HG03135 (cell line): ENCODE data around the gene GNB1L.
"Not testable (repeated sequence)": the region's sequence is repeated elsewhere in the genome, so short reads cannot be mapped to it uniquely, and the experiment has no call there.

Experiments used
- ATAC-seq: cut with Tn5 transposase; IDR thresholded peaks from one replicate; pipeline ENCODE4 v1.9.1; 2021; ENCODE audit warnings: mild to moderate bottlenecking, moderate library complexity; ENCODE audit not compliant: unreplicated experiment

GNB1L gene

DNA sequence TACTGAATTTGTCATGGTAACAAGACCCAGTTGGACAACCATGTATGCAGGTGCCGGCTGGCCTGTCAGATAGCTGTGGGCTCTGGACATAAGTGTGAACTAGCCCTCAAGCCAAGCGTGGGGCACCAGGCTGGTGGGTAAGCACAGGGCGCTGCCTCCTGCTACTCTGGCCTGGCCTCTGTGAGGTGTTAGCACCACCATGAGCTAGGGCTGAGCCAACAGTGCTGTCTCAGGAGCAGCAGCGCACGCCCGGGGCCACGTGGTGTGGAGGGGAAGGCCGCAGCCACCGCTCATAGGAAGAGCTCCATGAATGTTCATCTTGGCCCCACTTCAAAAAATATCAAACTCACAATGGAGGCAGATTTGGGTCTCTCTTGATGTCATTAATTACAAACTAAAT, 35.3 kb upstream of the GNB1L start:
- ATAC-seq = no peak

DNA sequence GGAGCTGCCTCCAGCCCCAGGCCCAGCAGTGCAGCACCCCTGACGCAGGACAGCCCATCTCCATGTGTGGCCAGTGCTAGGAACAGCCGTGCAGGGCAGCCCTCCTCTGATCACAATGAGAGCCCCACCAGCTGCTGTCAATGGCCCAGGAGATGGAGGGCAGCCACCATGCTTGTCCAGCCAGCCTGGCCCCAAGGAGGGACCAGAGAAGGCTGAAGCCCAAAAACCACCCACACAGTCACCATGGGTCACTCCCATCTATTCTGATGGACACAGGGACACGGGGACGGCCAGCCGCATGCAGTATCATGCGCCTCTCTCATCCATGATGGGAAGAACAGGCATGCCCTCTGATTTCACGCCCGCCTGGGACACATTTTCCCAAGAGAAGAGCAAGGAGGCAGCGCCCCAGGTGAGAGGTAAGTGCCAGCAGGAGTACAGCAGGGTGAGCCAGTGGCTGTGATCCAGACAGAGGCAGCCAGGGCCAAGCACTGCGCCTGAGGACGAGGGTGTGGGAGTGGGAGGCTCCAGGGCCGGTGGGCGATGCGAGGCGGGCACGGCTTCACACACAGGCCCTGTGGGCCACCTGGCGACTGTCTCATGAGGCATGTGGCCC, 33.6 kb upstream of the GNB1L start:
- ATAC-seq = no peak

DNA sequence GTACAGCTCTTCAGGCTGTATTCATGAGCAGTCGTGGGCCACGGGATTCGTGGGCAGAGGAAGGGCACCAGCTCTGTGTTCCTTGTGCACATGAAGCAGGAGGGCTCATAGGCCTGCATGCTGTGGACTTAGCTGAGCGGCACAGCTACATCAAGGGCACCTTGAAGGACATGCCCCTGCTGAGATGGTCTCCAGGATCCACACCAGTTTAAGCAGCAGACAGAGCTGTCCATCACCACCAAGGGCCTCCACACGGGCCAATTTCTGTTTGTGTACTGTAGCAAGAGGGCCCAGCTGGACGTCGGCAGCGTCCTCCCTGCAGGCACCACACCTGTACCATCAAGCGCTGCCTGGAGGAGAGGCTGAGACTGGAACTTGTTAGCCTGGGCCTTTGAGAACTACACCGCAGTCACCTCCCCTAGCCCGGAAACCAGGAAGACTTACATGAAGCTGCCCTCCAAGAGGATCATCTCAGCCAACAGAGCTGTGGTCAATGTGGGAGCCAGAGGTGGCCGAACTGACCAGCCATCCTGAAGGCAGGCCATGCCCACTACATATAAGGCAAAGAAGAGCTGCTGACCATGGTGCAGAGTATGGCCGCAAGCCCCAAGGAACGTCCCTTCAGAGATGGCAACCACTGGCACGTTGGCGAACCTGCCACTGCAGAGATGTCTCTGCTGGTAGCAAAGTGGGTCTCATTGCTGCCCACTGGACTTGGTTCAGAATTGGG, 32.7 kb upstream of the GNB1L start:
- ATAC-seq = no peak

DNA sequence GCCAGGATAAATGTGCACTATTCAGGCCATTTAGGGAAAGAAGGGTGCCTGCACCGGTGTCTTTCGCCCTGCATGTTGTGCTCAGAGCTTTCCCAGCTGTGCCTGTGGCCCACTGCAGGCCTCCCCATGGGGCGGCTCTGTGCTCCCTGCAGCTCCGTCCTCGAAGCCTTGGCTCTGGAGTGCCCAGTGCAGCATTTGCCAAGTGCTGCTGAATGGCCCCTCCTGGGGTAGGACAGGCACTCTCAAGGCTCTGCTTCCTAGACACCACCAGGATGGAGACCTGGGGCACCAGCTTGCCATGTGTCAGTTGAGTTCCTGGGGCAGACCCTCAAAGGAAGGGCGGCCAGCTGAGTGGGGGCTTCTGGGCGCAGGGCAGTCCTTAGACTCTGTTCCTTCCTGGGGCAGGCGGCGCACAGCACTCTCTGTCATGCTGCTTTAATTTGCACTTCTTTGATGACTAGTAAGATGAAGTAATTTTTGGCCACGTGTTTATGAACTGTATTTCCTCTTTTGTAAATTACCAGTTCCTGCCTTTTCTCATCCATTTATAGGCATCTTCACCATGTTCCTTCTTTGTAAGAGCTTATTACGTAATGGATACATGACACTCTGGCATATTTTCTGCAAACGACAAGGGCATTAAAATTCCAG, 32.1 kb upstream of the GNB1L start:
- ATAC-seq = no peak

DNA sequence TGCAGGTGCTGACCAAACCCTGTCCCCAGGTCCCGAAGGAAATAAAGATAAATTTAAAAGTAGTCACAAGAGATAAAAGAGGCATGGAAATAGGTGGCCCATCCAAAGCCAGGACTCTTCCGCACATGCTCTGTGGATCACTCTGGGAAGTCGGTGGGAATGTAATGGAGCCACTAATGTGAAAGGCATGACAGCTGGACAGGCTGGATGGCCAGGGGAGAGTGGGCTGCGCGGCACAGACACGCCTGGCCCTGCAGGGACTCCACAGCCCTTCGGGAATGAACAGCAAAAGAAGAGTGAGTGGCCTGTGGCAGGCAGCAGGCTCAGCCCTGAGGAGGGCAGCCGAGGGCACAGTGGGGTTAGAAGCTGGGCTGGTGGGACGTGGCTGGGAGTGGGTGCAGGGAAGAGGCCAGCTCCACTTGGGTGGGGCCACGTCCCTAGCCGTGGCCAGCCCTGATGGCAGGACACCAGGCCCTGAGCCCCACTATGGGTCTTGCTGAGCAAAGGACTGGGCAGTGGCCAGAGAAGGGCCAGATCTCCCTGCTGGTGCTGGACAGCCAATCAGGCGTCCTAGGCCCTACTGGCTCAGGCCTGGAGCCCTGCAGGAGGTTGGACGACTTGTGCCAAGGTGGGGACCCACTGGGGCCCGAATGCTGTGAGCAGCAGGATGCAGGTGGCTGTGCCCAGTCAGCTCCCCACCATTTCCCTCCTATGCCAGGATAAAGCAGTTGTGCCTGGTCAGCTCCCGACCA, 31.3 kb upstream of the GNB1L start:
- ATAC-seq = no peak

DNA sequence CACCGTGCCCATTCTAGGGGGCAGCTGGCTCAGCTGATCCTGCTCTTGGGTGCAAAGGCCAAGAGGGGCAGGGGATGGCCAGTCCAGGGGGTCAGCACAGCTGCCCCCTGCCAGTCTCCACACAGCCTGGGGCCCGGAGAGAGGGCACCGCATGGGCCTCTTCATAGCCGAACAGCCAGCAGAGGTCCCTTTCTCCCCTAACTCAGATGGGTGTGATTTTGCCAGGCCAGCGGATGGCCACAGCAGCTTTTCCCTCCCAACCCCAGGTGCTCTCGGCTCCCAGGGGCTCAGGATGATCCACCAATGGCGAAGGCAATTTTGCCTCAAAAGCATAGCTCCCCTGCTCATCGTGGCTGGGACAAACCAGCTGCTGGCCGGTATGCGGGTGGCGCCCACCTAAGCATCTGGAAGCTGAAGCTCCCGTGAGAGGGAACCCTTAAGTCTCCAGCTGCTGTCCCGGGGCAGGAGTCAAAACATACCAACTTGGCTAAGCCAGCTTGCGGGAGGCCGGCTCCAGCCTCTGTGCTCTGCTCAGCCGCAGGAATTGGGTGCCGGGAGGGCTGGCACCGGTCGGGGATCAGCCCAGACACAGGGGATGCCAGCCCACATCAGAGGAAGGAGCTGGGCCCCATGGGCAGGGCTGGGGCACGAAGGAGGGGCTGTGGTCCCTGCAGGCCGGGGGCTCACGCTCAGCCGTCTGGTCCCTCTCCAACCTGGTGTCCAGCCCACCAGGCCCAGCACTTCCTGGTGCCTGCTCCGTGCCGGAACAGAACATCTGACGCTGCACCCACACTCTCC, 30.5 kb upstream of the GNB1L start:
- no peak for ATAC-seq

DNA sequence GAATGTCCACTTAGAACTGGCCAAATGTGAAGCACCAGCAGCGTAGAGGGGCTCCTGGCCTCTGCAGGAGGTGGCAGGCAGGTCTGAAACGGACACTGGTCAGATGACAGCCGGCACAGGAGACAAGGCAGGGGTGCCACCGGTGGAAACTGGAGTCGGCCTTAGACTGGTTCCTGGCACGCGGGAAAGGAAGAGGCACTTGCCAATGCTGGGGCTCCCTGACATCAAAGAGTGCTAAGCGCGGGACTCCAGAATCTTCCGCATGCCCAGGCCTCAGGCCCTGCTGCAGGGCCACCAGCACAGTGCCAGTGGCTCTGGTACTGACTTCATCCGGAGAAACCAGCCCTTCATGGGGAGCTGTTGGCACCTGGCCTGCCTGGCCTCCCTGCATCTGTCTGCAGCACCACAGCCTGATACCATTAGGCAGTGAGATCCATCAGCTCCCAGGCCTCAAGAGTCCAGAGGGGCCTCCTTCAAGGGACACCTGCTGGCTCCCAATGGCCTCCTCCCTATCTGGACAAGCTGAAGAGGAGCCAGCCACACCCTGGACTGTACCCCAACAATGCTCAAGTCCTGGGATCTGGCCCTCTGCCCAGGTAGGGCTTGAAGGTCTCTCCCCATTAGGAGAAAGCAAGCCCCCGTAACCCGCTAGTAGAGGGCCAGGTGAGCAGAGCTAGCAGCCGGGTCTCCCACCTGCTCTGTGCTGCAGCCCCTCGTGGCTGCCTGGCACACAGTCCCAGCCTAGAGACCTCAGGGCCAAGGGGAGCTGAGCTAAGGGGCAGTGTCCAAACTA, 29.7 kb upstream of the GNB1L start:
- ATAC-seq = no peak

DNA sequence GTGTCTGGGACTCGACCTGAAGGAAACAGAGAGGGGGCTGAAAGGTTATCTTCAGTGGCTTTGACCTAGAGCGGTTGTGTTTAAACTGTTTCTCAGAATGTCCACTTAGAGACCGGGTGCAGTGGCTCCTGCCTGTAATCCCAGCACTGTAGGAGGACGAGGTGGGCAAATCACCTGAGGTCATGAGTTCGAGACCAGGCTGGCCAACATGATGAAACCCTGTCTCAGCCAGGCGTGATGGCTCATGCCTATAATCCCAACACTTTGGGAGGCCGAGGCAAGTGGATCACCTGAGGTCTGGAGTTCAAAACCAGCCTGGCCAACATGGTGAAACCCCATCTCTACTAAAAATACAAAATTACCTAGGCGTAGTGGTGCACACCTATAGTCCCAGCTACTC, 28.8 kb upstream of the GNB1L start:
- ATAC-seq = not testable (repeated sequence)

DNA sequence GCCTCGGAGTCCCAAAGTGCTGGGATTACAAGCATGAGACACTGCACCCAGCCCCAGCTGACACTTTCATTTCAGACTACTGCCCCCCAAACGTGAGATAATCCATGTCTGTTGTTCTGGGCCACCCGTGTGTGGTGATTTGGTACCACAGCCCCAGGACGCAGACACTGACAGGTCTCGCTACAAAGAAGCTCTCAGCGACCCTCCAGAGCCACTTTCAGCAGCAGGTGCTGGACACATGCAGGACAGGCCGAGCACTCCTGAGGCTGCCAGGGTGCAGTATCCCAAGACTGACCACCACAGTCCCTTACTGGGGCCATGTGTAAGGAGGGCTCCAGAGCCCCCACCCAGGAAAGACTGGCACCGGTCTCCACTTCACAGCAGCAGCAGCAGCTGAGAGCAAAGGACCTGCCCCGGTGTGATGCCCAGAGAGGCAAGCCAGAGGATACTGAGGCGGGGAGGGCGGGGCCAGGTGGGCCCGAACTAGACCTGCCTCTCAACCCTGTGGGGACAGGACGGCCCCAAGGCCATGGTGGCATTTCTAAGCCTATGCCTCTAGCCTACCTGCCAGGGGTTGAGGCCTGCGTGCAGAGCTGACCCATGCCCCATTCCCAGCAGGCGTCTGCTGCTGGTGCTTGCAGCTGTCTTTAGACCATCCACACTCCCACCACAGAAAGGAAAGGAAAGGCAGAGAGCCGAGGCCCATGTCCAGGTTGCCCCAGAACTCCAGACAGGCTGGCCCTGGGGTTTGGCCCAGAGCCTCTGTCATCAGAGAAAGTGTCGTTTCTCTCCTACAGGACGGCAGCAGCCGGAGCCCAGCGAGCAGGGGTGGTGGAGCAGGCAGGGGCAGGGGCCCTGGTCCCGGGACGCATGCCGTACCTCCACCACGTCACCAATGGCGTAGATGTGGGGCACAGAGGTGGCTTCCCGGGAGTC, 28.0 kb upstream of the GNB1L start:
- no peak for ATAC-seq

DNA sequence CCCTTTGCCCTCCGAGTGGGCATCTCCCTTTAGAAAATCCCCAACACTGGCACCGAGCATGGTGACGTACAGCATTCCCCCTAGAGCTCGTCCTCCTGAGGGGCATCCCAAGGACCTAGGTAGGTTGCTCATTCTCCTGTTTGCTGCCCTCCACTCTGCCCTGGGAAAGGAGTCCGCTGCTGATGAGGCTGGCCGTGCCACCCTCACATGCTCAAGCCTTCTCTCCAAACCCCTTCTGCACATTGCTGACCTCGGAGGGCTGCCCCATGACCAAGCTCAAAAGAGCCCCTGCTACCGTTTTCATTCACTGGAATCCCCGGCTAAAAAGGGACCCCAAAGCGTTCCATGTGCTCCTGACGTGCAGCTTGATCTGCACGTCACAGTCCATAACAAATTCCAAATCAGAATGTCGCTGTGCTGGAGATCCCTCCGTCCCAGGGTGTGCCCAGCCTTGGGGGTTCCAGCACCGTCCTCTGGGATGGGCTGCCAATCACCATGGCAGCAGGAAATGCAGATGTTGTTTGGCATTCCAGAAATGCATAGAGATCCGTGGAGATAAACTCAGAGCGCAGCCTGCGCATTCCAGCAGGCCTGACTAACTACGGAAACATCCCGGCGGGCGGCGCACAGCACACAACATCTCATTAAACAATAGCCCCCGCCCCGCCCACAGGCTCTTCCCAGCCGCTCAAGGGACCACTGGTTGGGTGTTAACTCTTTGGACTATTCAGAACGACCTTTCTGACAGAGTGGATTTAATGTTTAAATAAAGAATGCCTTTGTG, 26.3 kb upstream of the GNB1L start:
- ATAC-seq = no peak

DNA sequence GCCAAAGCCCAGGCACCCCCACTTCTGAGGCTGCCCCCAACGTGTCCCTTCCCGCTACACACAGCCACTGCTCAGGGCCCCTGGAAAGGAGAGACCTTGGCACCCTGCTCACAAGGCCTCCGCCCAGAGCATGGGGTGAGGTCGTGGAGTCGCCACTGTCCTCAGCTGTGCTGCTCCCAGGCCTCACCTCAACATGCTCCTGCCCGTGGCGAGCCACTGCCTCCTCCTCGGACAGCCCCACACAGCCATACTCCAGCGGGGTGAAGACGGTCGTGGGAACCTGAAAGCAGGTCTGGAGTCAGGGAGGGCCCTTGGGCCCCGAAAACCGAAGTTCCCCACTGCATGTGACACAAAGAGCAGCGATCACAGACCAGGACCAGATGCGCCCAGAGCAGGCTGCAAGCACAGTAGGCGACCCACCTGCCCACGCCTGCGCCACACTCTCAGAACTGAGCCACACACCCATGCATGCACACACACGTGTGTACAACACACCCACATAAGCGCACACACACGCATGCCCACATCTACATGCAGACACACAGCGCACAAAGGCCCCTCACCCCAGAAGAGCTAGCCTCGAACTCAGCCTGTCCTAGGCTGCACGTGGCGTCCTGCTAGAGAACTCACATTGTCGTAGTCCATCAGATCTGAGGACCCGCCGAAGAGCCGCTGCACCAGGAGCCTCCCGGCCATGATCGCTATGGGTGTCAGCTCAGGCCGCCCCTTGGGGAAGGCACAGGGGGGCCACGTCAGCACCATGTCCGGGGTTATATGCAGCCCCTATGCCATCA, 25.5 kb upstream of the GNB1L start:
- no peak for ATAC-seq

DNA sequence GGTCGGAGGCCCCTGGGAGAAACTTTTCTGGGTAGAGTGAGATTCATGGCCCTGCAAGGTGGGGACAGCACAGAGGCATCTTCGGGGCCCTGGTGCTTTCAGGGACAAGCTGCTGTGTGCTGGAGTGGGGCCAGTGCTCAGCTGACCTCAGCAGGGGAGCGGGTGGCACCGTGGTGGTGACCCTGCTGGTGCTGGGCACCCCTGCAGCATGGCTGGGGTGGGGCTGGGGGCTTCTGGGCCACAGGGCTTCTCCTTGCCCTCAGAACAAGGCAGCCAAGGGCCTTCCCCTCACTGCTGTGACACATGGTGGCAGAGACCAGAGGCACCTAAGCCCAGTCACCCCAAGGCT, 24.9 kb upstream of the GNB1L start:
- ATAC-seq = no peak

DNA sequence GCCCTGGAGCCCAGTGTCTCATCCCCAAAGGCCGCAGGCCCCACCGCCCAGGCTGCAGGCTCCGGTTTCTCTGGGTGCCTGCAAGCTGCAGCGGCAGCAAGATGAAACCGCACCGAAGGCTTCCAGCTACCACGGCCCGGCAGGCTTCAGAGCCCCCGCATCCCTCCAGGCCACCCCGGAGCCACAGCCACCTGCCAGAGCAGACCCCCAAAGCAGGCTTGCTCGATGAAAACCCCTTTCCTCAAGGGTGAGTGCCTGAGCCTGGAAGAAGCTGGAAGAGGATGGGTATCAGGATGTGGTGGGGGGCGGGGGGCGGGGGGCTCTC, 24.5 kb upstream of the GNB1L start:
- ATAC-seq = no peak

DNA sequence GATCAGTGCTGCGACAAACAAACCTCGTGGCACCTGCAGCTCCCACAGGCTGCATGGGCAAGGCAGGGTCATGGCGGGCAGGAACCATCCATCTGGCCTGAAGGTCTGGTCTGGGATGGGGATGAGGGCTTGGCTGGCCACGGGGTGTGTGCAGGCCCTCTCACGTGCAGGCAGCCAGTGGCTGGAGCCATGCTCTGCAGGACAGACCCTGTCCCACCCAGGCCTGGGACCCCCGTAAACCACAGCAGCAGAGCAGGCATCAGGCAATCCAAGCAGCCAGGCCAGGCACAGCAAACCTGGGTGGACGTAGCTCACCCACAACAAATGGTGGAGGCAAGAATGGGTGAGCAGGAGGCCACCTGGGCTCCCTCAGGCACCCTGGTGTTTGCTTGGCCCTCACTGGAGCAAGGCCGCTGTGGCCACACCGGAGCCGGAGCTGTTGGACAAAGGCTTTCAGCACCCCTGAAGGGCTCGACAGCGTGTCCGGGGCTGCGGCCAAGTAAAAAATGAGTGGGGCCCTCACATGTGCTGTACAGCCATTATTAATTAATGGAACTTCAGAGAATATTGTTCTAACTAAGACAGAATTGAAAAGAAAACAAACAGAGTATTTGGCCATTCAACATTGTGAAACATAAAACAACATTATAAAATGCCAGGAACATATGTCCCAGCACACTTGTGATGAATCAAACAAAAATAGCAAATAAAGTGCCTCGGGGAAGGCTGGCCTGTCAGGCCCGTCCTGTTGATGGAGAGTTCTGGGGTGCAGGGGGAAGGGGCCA, 24.0 kb upstream of the GNB1L start:
- ATAC-seq = no peak

DNA sequence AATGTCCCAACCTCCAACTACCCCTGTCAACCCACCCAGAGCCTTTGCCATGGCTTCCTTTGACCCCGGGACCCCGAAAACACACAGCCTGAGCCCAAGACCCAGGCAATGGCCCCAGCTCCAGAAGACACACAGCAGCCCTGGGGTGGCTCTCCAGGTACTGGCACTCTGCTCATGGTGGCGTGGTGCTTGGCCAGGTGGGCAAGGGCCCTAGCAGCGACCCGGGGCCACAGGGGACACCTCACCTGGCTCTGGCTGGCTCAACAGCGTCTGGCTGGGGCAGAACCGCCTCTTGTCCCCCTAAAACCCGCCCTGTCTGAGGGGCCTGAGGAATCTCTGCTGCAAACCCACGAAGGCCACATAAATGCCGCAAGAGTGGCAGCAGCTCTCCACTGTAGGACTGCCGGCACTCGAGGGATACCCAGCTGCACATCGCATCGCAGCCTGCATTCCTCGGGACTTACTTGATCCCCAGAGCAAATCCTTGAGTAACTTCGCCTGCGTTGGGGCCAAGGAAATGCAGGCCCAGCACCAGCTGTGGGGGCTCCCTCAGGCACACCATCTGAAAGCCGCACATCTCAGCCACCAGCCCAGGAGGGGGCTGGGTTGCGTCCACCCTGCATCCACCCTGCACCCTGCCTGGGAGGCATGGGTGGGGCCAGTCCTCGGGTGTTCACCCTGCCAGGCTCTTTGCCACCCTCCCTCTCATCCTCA, 23.1 kb upstream of the GNB1L start:
- ATAC-seq = no peak

DNA sequence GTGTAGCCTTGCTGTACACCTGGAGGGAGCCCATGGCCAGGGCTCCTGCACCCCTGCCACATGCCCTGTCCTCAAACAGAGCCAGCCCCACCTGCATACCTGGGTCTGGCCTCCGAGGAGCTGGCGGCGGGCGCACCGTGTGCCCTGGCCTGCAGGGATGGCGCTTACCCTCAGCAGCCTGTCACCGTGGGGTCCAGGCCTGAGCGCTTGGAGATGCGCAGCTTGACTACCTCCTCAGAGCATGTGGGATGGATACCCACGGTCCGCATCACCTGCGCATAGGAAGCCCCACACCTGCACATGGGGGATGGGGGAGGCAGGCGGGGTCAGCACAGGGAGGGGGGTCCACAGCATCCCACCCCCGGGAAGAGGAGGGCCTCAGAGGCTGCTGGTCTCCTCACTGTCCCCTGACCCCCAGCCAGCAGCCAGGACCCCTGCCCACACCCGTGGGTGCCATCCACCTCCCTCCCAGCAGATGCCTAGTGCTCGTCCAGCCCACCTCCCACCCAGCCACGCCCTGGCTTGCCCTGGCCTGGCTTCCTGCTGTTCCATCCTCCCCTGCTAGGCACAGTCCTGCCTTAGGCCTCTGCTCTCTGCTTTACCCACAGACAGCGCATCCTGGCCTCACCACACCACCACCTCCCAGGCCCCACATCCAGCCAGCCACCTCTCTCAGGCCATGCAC, 22.4 kb upstream of the GNB1L start:
- ATAC-seq = no peak
